HEK293T (cell line): ENCODE results near the gene CELF2.

Source experiments
- CTCF ChIA-PET: fragments of 350-600 bp; formaldehyde crosslinking; extraction: SDS; loops from one replicate; lab custom pipeline; 2021; ENCODE audit warnings: antibody characterized with exemption, inconsistent platforms; lab: Yijun Ruan, JAX
- POLR2A ChIA-PET: fragments of 350-600 bp; formaldehyde crosslinking; extraction: SDS; loops from one replicate; lab custom pipeline; 2020; ENCODE audit warnings: antibody characterized with exemption, inconsistent platforms; lab: Yijun Ruan, JAX
- DNase-seq: peaks from one replicate; pipeline ENCODE4 v3.0.0; 2012; ENCODE audit warnings: mixed read lengths; ENCODE audit errors: extremely low spot score
- ARNT ChIP-seq: fragments of 450-650 bp; IDR thresholded peaks from 2 replicates; pipeline ENCODE4 v1.6.1; 2017; ENCODE audit warnings: mild to moderate bottlenecking
- BHLHE40 ChIP-seq: fragments of 450-650 bp; IDR thresholded peaks from 2 replicates; pipeline ENCODE4 v1.6.1; 2016; ENCODE audit warnings: mild to moderate bottlenecking, moderate library complexity, borderline replicate concordance
- ELF4 ChIP-seq: fragments of 450-650 bp; IDR thresholded peaks from 2 replicates; pipeline ENCODE4 v1.6.1; 2017; ENCODE audit warnings: antibody characterized with exemption
- FOXA1 ChIP-seq: fragments of 450-650 bp; IDR thresholded peaks from 2 replicates; pipeline ENCODE4 v1.6.1; 2016; ENCODE audit warnings: mild to moderate bottlenecking
- FOXK2 ChIP-seq: fragments of 450-650 bp; IDR thresholded peaks from 2 replicates; pipeline ENCODE4 v1.6.1; 2016; ENCODE audit warnings: mild to moderate bottlenecking
- FOXM1 ChIP-seq: fragments of 450-650 bp; IDR thresholded peaks from 2 replicates; pipeline ENCODE4 v1.6.1; 2017; ENCODE audit warnings: mild to moderate bottlenecking, borderline replicate concordance
- HDGF ChIP-seq: fragments of 450-650 bp; IDR thresholded peaks from 2 replicates; pipeline ENCODE4 v1.6.1; 2017; ENCODE audit warnings: antibody characterized with exemption, borderline replicate concordance
- L3MBTL2 ChIP-seq: fragments of 450-650 bp; conservative IDR thresholded peaks from 2 replicates; pipeline ENCODE4 v1.6.1; 2016; ENCODE audit warnings: mild to moderate bottlenecking
- LEF1 ChIP-seq: fragments of 450-650 bp; IDR thresholded peaks from 2 replicates; pipeline ENCODE4 v1.6.1; 2017; ENCODE audit warnings: mild to moderate bottlenecking, borderline replicate concordance
- NFRKB ChIP-seq: fragments of 450-650 bp; IDR thresholded peaks from 2 replicates; pipeline ENCODE4 v1.6.1; 2016; ENCODE audit warnings: mild to moderate bottlenecking, moderate library complexity
- SP1 ChIP-seq: fragments of 450-650 bp; IDR thresholded peaks from 2 replicates; pipeline ENCODE4 v1.6.1; 2017
- SUZ12 ChIP-seq: fragments of 450-650 bp; IDR thresholded peaks from 2 replicates; pipeline ENCODE4 v1.6.1; 2016; ENCODE audit warnings: mild to moderate bottlenecking
- ZNF384 ChIP-seq: fragments of 450-650 bp; IDR thresholded peaks from 2 replicates; pipeline ENCODE4 v1.6.1; 2016
- TF ChIP-seq, protein P1 (sequence below): fragments of 450-650 bp; IDR thresholded peaks from 2 replicates; pipeline ENCODE4 v1.6.1; 2016

CELF2 gene

DNA sequence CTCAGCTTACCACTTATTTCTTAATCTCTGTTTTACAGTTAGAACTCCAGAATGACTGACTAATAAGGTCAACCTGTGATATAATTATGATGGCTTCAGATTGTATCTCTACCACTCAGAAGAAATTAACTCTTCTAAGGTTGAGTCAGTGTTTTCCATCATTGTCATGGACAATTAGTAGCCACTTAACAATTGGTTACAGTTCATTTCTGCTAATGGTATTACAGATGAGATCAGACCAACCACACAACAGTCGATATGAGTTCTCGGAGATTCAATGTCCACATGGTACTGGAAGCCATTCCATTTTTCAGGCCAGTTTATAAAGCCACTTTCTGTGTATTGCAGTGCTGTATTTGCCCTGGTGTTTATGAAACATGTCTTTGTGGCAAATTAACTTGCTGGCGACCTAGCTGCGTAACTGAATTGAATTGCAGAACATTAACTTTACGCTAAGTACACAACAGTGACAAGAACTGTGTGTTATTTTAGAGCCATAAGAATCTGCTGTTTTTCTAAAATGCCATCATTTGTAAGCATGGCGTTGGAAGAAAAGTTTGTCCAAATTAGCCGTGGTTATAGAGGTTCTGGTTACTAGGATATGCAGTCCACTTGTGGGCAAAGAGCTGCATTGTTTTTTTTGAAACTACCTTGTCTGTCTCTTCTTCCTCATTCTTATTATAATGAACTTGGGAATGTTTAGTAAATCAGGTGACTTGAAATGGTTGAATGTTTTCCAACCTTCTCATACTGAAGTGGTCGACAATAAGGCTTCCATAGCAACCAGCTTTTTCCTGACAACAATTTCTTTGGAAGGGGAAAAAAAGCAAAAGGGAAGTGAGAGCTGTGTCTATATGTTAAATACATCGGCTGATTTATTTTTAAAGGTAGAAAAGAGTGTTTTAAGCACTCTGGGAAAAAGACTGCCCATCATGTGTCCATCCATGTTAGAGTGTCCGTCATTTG is 76.4 kb downstream of the CELF2 start:
- DNase-seq: no peak
- POLR2A ChIA-PET: no interaction called here
- TF ChIP-seq NFRKB (no peak), BHLHE40 (no peak), SUZ12 (no peak), FOXA1 (no peak)
- TF ChIP-seq, protein P1, sequence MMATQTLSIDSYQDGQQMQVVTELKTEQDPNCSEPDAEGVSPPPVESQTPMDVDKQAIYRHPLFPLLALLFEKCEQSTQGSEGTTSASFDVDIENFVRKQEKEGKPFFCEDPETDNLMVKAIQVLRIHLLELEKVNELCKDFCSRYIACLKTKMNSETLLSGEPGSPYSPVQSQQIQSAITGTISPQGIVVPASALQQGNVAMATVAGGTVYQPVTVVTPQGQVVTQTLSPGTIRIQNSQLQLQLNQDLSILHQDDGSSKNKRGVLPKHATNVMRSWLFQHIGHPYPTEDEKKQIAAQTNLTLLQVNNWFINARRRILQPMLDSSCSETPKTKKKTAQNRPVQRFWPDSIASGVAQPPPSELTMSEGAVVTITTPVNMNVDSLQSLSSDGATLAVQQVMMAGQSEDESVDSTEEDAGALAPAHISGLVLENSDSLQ: no peak
- CTCF ChIA-PET: no interaction called here

DNA sequence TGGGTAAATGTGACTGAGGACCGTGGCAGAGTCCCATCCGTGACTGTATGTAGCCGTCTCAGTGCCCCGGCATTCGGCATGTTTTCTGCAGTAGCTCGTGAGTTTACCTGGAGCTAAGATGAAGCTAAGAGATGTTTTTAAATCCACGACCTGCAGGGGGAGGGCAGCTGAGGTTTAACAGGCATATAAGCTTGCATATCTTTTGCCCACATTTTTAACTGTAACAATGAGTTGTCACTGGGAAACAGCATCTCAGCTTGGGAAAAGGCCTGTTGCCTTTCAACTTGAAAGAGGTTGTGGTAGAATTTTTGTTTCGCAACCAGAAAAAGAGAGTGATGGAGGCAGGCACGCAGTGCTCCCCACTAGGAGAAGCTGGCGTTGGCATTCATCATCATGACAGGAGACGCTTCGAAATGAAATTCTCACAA is 77.7 kb downstream of the CELF2 start:
- no peak for DNase-seq
- ChIA-PET POLR2A (no interaction called here), CTCF (interaction anchor here (0.8 kb wide), 1 partner anchor 49 kb away, joined by 3 read pairs; no protein-coding TSS in a partner anchor)
- no peak for TF ChIP-seq FOXA1
- no peak for TF ChIP-seq SP1
- no peak for TF ChIP-seq FOXM1

DNA sequence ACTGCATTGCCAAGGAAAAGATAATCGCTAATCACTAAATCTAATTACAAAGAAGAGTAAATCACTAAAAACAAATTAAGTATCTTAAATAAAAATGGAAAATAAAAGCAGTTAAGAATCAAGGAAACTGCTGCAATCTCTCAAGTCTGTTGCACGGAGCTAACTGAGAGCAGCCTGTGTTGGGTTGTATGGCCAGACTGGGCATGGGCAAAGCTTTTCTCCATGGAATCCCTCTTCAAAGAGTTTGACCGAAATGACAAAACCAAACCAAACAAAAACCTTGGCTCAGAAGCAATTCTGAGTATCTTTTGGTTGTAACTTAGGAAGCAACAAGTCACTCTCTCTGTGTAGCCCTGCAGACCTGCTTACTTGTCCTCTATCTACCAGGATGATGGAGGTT is 78.8 kb downstream of the CELF2 start:
- POLR2A ChIA-PET: interaction anchor here (0.6 kb wide), 1 partner anchor 125 kb away, joined by 4 read pairs; no protein-coding TSS in a partner anchor
- TF ChIP-seq, protein P1: no peak
- no peak for TF ChIP-seq NFRKB
- CTCF ChIA-PET: no interaction called here
- no peak for DNase-seq

DNA sequence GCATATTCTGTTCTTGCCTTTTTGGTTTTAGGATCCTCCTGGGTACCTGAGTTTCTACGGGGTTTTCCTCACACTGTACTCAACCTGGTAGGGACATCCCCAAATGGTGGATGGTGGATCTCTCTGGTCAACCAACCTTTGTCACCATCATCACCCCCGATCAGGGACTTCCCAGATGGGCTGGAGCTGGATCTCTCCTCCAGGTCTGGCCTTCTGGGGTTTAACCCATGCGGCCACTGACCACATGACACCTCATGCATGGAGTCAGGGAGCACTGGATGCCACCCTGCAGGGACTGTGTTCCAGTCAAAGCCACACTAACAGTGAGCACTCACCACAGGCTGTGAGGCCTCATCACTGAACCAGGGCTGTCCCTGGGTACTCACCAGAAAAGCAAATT is 80.0 kb downstream of the CELF2 start:
- ChIA-PET POLR2A (no interaction called here), CTCF (interaction anchor here (0.9 kb wide), 1 partner anchor 16 kb away, joined by 3 read pairs; no protein-coding TSS in a partner anchor)
- no peak for TF ChIP-seq L3MBTL2
- TF ChIP-seq ARNT: no peak
- DNase-seq: no peak

DNA sequence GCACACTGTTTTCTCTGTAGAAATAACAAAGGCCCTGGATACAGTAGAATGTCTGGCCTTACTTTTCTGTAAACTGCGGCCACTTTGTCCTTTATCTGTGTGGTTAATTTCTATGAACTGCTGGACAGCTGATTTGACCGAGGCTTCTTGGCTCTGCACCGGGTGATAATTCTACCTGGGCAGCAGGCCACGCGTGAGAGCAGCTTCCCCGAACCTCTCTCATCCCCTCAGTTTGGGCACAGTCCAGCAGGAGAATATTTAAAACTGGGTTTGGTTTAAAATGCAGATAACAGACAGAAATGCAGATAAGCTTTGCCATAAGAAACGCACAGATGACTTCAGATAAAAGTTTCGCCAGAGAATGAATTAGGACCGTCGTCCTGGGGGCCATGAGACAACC is 81.0 kb downstream of the CELF2 start:
- no peak for TF ChIP-seq ELF4
- TF ChIP-seq BHLHE40: no peak
- ChIA-PET CTCF (interaction anchor here (0.9 kb wide), 1 partner anchor 15 kb away, joined by 3 read pairs; no protein-coding TSS in a partner anchor), POLR2A (no interaction called here)
- no peak for DNase-seq

DNA sequence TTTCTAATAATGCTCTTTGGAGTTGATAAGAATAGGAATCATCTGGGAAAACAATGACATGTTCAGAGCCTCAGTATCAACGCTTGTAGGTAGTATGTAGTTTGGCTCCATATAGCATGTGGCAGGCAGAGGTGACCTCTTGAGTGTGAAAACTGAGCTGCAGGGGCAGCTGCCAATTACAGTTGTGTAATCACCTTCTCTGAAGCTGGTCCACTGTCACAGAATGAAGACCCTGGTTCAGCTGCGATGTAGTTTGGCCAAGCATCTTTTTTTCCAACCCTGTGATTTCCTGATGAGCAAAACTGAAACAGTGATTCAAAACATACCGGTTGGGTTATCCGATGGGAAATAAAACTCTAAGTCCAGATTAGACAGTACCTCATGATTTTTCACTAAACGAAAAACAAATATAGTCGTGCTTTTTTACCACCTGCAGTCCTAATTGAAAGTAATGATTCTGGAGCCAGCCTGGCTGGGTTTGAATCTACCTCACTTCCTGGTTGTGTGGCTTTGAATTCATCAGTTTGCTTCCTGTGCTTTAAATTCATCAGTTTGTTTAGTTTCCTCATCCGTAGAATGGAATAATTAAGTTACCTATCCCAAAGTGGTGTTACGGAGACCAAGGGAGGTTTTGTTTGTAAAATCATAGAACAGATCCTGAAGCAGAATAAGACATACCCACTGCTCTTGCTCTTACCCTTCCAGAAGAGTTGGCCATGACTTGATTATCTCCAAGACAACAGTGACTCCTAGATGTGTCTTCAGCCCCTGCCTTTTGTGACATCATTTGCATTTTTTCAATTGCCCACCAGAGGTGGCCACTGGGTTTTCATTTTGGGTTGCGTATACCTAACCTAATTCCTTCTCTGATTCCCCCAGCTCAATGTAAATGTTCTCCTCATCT is 87.4 kb downstream of the CELF2 start:
- no peak for TF ChIP-seq HDGF
- ChIA-PET POLR2A (interaction anchor here (0.5 kb wide), 1 partner anchor 27 kb away, joined by 3 read pairs; no protein-coding TSS in a partner anchor), CTCF (interaction anchor here (0.6 to 1.0 kb wide), 3 partner anchors 29 to 68 kb away, joined by 3 read pairs; no protein-coding TSS in a partner anchor)
- DNase-seq: no peak

DNA sequence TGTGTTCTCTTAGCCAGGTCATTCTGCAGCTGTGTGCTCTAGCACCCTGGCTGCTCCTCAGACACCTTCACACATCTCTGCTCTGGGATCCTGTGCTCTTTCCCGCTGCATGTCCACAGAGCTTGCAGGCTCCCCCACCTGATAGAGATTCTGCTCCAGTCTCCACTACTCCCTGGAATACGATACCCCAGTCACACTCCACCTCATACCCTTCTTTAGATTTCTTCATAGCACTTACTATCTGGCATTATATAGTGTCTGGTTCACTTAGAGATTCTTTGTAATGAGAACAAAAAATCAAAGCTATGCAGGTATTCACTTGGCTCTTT is 88.0 kb downstream of the CELF2 start:
- POLR2A ChIA-PET: no interaction called here
- TF ChIP-seq FOXK2 (no peak), ZNF384 (no peak), HDGF (no peak)
- DNase-seq: no peak
- CTCF ChIA-PET: interaction anchor here (0.6 to 0.8 kb wide), 2 partner anchors 28 to 69 kb away, joined by 3 read pairs; no protein-coding TSS in a partner anchor

DNA sequence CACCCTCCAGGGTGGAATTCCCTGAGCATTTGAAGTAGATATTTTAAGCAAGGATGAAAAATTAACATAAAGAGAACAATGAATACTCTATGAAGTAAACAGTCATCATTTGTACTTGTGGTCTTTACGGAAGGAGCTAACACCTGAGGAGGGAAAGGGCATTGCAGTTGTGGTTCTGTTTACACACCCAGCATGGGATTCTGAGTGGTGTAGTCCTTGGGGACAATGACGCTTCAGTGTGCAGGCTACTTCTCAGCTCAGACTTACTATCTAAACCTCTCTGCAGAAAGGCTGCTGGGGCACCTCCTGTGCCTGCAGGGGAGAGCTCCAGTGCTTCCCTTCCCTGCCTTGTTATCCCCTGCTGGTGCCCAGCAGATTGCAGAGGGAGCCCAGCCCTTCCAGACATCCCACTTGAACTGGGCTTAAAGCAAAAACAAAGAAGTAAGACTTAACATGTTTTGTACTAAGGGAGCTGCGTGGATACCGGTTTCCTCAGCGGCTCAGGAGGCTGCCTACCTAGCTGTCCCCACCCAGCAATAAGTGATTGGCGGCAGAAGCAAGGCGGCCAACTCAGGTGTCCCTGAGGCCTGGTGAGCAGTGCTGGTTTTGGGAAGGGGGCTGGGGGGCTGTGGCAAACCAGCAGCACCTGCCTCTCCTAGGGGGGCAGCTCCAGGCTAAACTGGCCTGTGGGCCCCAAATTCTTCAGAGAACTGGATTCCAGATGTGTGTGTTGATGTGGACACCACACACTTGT is 89.1 kb downstream of the CELF2 start:
- ChIA-PET CTCF (no interaction called here), POLR2A (no interaction called here)
- no peak for TF ChIP-seq FOXK2
- TF ChIP-seq FOXA1: no peak
- TF ChIP-seq L3MBTL2: no peak
- TF ChIP-seq LEF1: no peak
- DNase-seq: no peak
